NCI-H128 (cell line): ENCODE results near the gene RFPL2.

Experiments used
- DNase-seq: peaks from one replicate; lab custom pipeline; 2025; ENCODE audit not compliant: unreplicated experiment; lab: John Stamatoyannopoulos, UW

The RFPL2 gene

GRCh38 chr22:32204856-32205722 is at the start of gene RFPL2:
RFPL2 (minus strand) TSS chr22:32205073; CDS start chr22:32202451, 2,622 bp downstream.
- DNase-seq, result no peak

GRCh38 chr22:32249231-32249630 is 44.4 kb upstream of the RFPL2 start:
- DNase-seq, result no peak

GRCh38 chr22:32248276-32248675 is 43.4 kb upstream of the RFPL2 start:
- no peak for DNase-seq

GRCh38 chr22:32246166-32246565 is 41.3 kb upstream of the RFPL2 start:
- DNase-seq, result no peak

- no peak for DNase-seq
These were observed 40.2 kb upstream of the RFPL2 start for GRCh38 chr22:32245042-32245441.

- no peak for DNase-seq
These were observed 39.7 kb upstream of the RFPL2 start for GRCh38 chr22:32244547-32244946.

- no peak for DNase-seq
These were observed 35.6 kb upstream of the RFPL2 start for GRCh38 chr22:32240461-32240860.

GRCh38 chr22:32237906-32238305 is 33.0 kb upstream of the RFPL2 start:
- DNase-seq, result no peak

- no peak for DNase-seq
These were observed 32.1 kb upstream of the RFPL2 start for GRCh38 chr22:32236970-32237369.

- DNase-seq, result no peak
These were observed 28.2 kb upstream of the RFPL2 start for GRCh38 chr22:32233091-32233490.

GRCh38 chr22:32232191-32232830 is 27.4 kb upstream of the RFPL2 start:
- DNase-seq, result no peak

GRCh38 chr22:32226326-32227104 is 21.6 kb upstream of the RFPL2 start:
- DNase-seq, result no peak

- DNase-seq, result no peak
These were observed 18.1 kb upstream of the RFPL2 start for GRCh38 chr22:32222991-32223390.

GRCh38 chr22:32219026-32219425 is 14.2 kb upstream of the RFPL2 start:
- no peak for DNase-seq

- no peak for DNase-seq
These were observed 13.6 kb upstream of the RFPL2 start for GRCh38 chr22:32218470-32218869.

GRCh38 chr22:32217465-32217864 is 12.6 kb upstream of the RFPL2 start:
- DNase-seq, result no peak

- no peak for DNase-seq
These were observed 12.0 kb upstream of the RFPL2 start for GRCh38 chr22:32216911-32217310.

- no peak for DNase-seq
These were observed 6.1 kb upstream of the RFPL2 start for GRCh38 chr22:32211011-32211410.

- DNase-seq, result no peak
These were observed 3.8 kb upstream of the RFPL2 start for GRCh38 chr22:32208681-32209080.

- DNase-seq, result no peak
These were observed 3.2 kb upstream of the RFPL2 start for GRCh38 chr22:32207971-32208480.
